ENCODE results near the gene NDUFC1. TPM values are rescaled to one million over a fixed set of nuclear protein-coding genes. Genes with fewer than 3 reads are reported as not detected.
"Not testable (repeated sequence)": the region's sequence is repeated elsewhere in the genome, so short reads cannot be mapped to it uniquely, and the experiment has no call there.

NDUFC1 gene
- total RNA-seq, 1 donor from 2014 or later = 42.5 TPM

- no peak for DNase-seq
Observed at GRCh38 chr4:139297001-139297410, 5.3 kb downstream of the NDUFC1 start.

GRCh38 chr4:139295942-139296299 lies 6.4 kb downstream of the NDUFC1 start:
- no peak for DNase-seq

GRCh38 chr4:139295206-139295941 lies 6.9 kb downstream of the NDUFC1 start:
- DNase-seq = peak; percentile 98

- DNase-seq = no peak
Observed at GRCh38 chr4:139286186-139286698, 16.0 kb downstream of the NDUFC1 start.

- no peak for DNase-seq
Observed at GRCh38 chr4:139282721-139283075, 19.6 kb downstream of the NDUFC1 start.

GRCh38 chr4:139282065-139282720 lies 20.1 kb downstream of the NDUFC1 start:
- no peak for DNase-seq

GRCh38 chr4:139279760-139280620 lies 22.3 kb downstream of the NDUFC1 start, which contains the start of gene MGARP:
Gene MGARP (minus strand): TSS chr4:139280225. CDS start chr4:139280158, 67 bp downstream.
- peak; percentile 38 for DNase-seq

GRCh38 chr4:139278912-139279759 lies 23.1 kb downstream of the NDUFC1 start:
- peak; percentile 24 for DNase-seq

GRCh38 chr4:139278485-139278884 lies 23.8 kb downstream of the NDUFC1 start:
- DNase-seq = no peak

GRCh38 chr4:139275281-139275735 lies 27.0 kb downstream of the NDUFC1 start:
- no peak for DNase-seq

GRCh38 chr4:139274790-139275189 lies 27.5 kb downstream of the NDUFC1 start:
- no peak for DNase-seq

GRCh38 chr4:139273835-139274234 lies 28.4 kb downstream of the NDUFC1 start:
- DNase-seq = no peak

- DNase-seq = no peak
Observed at GRCh38 chr4:139267301-139267700, 35.0 kb downstream of the NDUFC1 start.

- peak; percentile 44 for DNase-seq
Observed at GRCh38 chr4:139266583-139267257, 35.6 kb downstream of the NDUFC1 start.

- DNase-seq = no peak
Observed at GRCh38 chr4:139266208-139266582, 36.1 kb downstream of the NDUFC1 start.

GRCh38 chr4:139265654-139266053 lies 36.6 kb downstream of the NDUFC1 start:
- DNase-seq = no peak

GRCh38 chr4:139256349-139256748 lies 45.9 kb downstream of the NDUFC1 start:
- no peak for DNase-seq

GRCh38 chr4:139255581-139255980 lies 46.7 kb downstream of the NDUFC1 start:
- not testable (repeated sequence) for DNase-seq

GRCh38 chr4:139253713-139254112 lies 48.6 kb downstream of the NDUFC1 start:
- no peak for DNase-seq

GRCh38 chr4:139253046-139253445 lies 49.2 kb downstream of the NDUFC1 start:
- DNase-seq = no peak

GRCh38 chr4:139247700-139248238 lies 54.5 kb downstream of the NDUFC1 start:
- DNase-seq = no peak
